Trophoblast cell (in vitro differentiated cells and primary cell): ENCODE data around the gene SORCS3.

Source experiments
- DNase-seq, 2 donors: peaks; one replicate each; pipeline ENCODE4 v3.0.0-alpha.2; 2016
- H2AFZ ChIP-seq: 2 replicates; pipeline ENCODE4 v1.6.1; 2013; ENCODE audit warnings: low read length, moderate library complexity, mild to moderate bottlenecking; ENCODE audit not compliant: insufficient read depth, poor library complexity
- H2AK5ac ChIP-seq: 2 replicates; pipeline ENCODE4 v1.6.1; 2013; ENCODE audit warnings: mild to moderate bottlenecking, low read length
- H2BK120ac ChIP-seq: 2 replicates; pipeline ENCODE4 v1.6.1; 2013; ENCODE audit warnings: low read length, mild to moderate bottlenecking, moderate library complexity; ENCODE audit not compliant: insufficient read depth, poor library complexity
- H2BK12ac ChIP-seq: 2 replicates; pipeline ENCODE4 v1.6.1; 2013; ENCODE audit warnings: mild to moderate bottlenecking, low read length, moderate library complexity
- H2BK5ac ChIP-seq: 2 replicates; pipeline ENCODE4 v1.6.1; 2013; ENCODE audit warnings: low read length, low read depth, moderate library complexity, mild to moderate bottlenecking; ENCODE audit not compliant: poor library complexity
- H3K14ac ChIP-seq: 2 replicates; pipeline ENCODE4 v1.6.1; 2013; ENCODE audit warnings: mild to moderate bottlenecking, low read length
- H3K18ac ChIP-seq: 2 replicates; pipeline ENCODE4 v1.6.1; 2013; ENCODE audit warnings: mild to moderate bottlenecking, low read length
- H3K23ac ChIP-seq: 2 replicates; pipeline ENCODE4 v1.6.1; 2013; ENCODE audit warnings: low read length
- H3K27ac ChIP-seq: 2 replicates; pipeline ENCODE4 v1.5.1; 2013; ENCODE audit warnings: low read depth, mild to moderate bottlenecking, inconsistent platforms, low read length, moderate library complexity
- H3K27me3 ChIP-seq: 2 replicates; pipeline ENCODE4 v1.6.1; 2013; ENCODE audit warnings: inconsistent platforms, mild to moderate bottlenecking, low read length, moderate library complexity; ENCODE audit not compliant: insufficient read depth
- H3K36me3 ChIP-seq, 2 experiments: 1 replicate in 1 of 2; 2 replicates in 1 of 2; pipeline ENCODE4 v1.6.1; 2013; ENCODE audit warnings: low read length in 2 of 2, mild to moderate bottlenecking in 2 of 2, moderate library complexity in 1 of 2; ENCODE audit not compliant: insufficient read depth in 2 of 2, control insufficient read depth in 1 of 2
- H3K4ac ChIP-seq: 2 replicates; pipeline ENCODE4 v1.6.1; 2013; ENCODE audit warnings: low read depth, mild to moderate bottlenecking, low read length, moderate library complexity
- H3K4me1 ChIP-seq, 2 experiments: 1 replicate in 1 of 2; 2 replicates in 1 of 2; pipeline ENCODE4 v1.6.1; 2013; ENCODE audit warnings: low read length in 2 of 2, mild to moderate bottlenecking in 2 of 2, moderate library complexity in 1 of 2; ENCODE audit not compliant: insufficient read depth in 2 of 2, control insufficient read depth in 1 of 2
- H3K4me2 ChIP-seq: 2 replicates; pipeline ENCODE4 v1.6.1; 2013; ENCODE audit warnings: inconsistent platforms, mild to moderate bottlenecking, low read length, moderate library complexity
- H3K4me3 ChIP-seq: 2 replicates; pipeline ENCODE4 v1.5.1; 2013; ENCODE audit warnings: mild to moderate bottlenecking, low read depth, low read length, inconsistent platforms
- H3K79me1 ChIP-seq: one replicate; pipeline ENCODE4 v1.6.1; 2013; ENCODE audit warnings: low read length
- H3K79me2 ChIP-seq: 2 replicates; pipeline ENCODE4 v1.6.1; 2013; ENCODE audit warnings: low read length, mild to moderate bottlenecking; ENCODE audit not compliant: control insufficient read depth, insufficient read depth, poor library complexity
- H3K9ac ChIP-seq: 2 replicates; pipeline ENCODE4 v1.6.1; 2013; ENCODE audit warnings: mild to moderate bottlenecking, low read length
- H3K9me3 ChIP-seq: 2 replicates; pipeline ENCODE4 v1.6.1; 2013; ENCODE audit warnings: low read depth, mild to moderate bottlenecking, control low read depth, inconsistent platforms, low read length; ENCODE audit not compliant: insufficient read depth
- H4K12ac ChIP-seq: 2 replicates; pipeline ENCODE4 v1.6.1; 2013; ENCODE audit warnings: low read depth, mild to moderate bottlenecking, low read length, moderate library complexity
- H4K8ac ChIP-seq: 2 replicates; pipeline ENCODE4 v1.6.1; 2013; ENCODE audit warnings: low read depth, mild to moderate bottlenecking, low read length, moderate library complexity
- H4K91ac ChIP-seq: one replicate; pipeline ENCODE4 v1.6.1; 2013; ENCODE audit warnings: low read depth, mild to moderate bottlenecking, low read length, moderate library complexity
- WGBS: extraction: QIAGEN DNeasy Blood & Tissue Kit; methylation state at CpG from one replicate; pipeline ENCODE4 v1.1.7; 2013; ENCODE audit warnings: missing lambda C conversion rate; ENCODE audit not compliant: insufficient read length, insufficient coverage; ENCODE audit errors: extremely low coverage; 5-methylcytosine and 5-hydroxymethylcytosine counted together

The SORCS3 gene

DNA sequence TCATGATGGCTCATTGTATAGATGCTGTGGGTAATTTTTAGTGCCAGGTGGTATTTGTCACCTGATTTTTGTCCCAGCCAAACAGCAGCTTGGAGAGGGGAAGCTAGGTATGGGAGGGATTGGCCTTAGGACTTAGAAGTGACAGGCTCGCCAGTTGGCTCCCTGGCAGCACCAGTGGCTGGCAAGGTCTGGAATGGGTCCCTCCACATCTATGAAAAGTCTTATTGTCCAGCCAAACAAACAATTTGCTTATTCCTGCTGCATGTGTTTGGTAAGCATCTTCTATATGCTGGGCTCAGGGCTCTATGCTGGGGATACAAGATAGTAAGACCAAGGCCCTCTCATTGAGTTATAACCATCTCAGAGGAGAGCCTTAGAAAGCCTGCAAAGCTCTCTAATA, 42.5 kb downstream of the SORCS3 start:
- no peak overlapping the region for H4K91ac ChIP-seq
- H3K27ac ChIP-seq = no peak overlapping the region

GRCh38 chr10:104686829-104687228, 45.7 kb downstream of the SORCS3 start:
- H2BK120ac ChIP-seq = no peak overlapping the region
- no peaks in the 10 kb centered on the region for H3K9me3 ChIP-seq
- no peak overlapping the region for H2BK12ac ChIP-seq
- WGBS = no CpG with 5 or more reads among the region's 1 CpG
- no peak overlapping the region for H3K4me2 ChIP-seq
- no peak overlapping the region for H3K18ac ChIP-seq
- H3K79me2 ChIP-seq = no peaks in the 10 kb centered on the region
- H3K4me1 ChIP-seq = no peaks in the 10 kb centered on the region
- H4K12ac ChIP-seq = no peak overlapping the region
- no peak overlapping the region for H3K23ac ChIP-seq
- no peaks in the 10 kb centered on the region for H3K79me1 ChIP-seq
- no peak overlapping the region for H2BK5ac ChIP-seq
- no peak overlapping the region for H2AK5ac ChIP-seq
- H2AFZ ChIP-seq = no peak overlapping the region
- H4K91ac ChIP-seq = no peak overlapping the region
- no peaks in the 10 kb centered on the region for H3K27me3 ChIP-seq
- no peak for DNase-seq
- H3K36me3 ChIP-seq = no peaks in the 10 kb centered on the region
- H3K4ac ChIP-seq = no peak overlapping the region
- H3K4me3 ChIP-seq = no peak overlapping the region
- no peak overlapping the region for H3K27ac ChIP-seq
- H3K9ac ChIP-seq = no peak overlapping the region
- H4K8ac ChIP-seq = no peak overlapping the region
- H3K14ac ChIP-seq = no peak overlapping the region

More for the DNA sequence above, 42.5 kb downstream of the SORCS3 start:
- Histone ChIP-seq H2AFZ (no peak overlapping the region), H2BK120ac (no peak overlapping the region), H3K9me3 (no peaks in the 10 kb centered on the region), H3K79me1 (no peaks in the 10 kb centered on the region), H3K4me3 (no peak overlapping the region), H3K4me1 (peaks cover 3 to 5% of the 10 kb centered on the region in 2 experiments), H3K79me2 (no peaks in the 10 kb centered on the region), H4K8ac (no peak overlapping the region), H3K4me2 (no peak overlapping the region), H2BK5ac (no peak overlapping the region), H3K23ac (no peak overlapping the region), H3K27me3 (no peaks in the 10 kb centered on the region), H2BK12ac (no peak overlapping the region), H3K9ac (no peak overlapping the region), H4K12ac (no peak overlapping the region), H2AK5ac (no peak overlapping the region), H3K4ac (no peak overlapping the region), H3K14ac (no peak overlapping the region), H3K36me3 (no peaks in the 10 kb centered on the region), H3K18ac (no peak overlapping the region)
- WGBS = no CpG with 5 or more reads among the region's 1 CpG
- no peak for DNase-seq

- Histone ChIP-seq H2AFZ (no peak overlapping the region), H3K27ac (no peak overlapping the region), H3K9ac (no peak overlapping the region), H3K14ac (no peak overlapping the region), H2BK5ac (no peak overlapping the region), H3K36me3 (no peaks in the 10 kb centered on the region), H3K4ac (no peak overlapping the region), H2AK5ac (no peak overlapping the region), H3K18ac (no peak overlapping the region), H4K12ac (no peak overlapping the region), H3K79me1 (no peaks in the 10 kb centered on the region), H3K9me3 (no peaks in the 10 kb centered on the region), H3K23ac (no peak overlapping the region), H4K91ac (no peak overlapping the region), H3K4me1 (no peaks in the 10 kb centered on the region), H3K4me2 (no peak overlapping the region), H2BK120ac (no peak overlapping the region), H3K27me3 (no peaks in the 10 kb centered on the region), H3K79me2 (no peaks in the 10 kb centered on the region), H2BK12ac (no peak overlapping the region), H4K8ac (no peak overlapping the region), H3K4me3 (no peak overlapping the region)
- no CpG with 5 or more reads among the region's 18 CpGs for WGBS
- no peak for DNase-seq
Observed at GRCh38 chr10:104688251-104689042, 47.4 kb downstream of the SORCS3 start.

DNA sequence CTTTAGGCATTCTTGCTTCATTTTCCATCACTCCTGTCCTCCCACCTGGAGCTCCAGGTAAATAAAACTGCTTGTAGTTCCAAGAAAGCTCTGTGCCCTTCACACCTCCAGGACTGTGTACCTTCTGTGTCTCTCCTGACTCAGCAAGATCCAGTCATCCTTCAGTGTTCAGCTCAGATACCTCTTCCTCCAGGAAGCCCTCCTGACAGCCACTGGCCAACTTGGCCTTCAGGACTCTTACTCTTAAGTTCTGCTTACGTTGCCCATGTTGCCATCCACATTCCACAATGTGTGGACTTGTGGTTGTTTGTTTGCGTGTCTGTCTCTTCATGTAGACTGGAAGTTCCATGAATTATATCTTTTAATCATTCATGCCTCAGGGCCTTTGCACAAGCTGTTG, 48.0 kb downstream of the SORCS3 start:
- no peak overlapping the region for H3K4ac ChIP-seq
- no peak overlapping the region for H2BK12ac ChIP-seq
- no peaks in the 10 kb centered on the region for H3K27me3 ChIP-seq
- no peaks in the 10 kb centered on the region for H3K79me1 ChIP-seq
- no peak overlapping the region for H2BK120ac ChIP-seq
- H2AFZ ChIP-seq = no peak overlapping the region
- no peak overlapping the region for H4K12ac ChIP-seq
- no peak overlapping the region for H2AK5ac ChIP-seq
- no peak overlapping the region for H3K9ac ChIP-seq
- no peaks in the 10 kb centered on the region for H3K79me2 ChIP-seq
- H3K18ac ChIP-seq = no peak overlapping the region
- no peak overlapping the region for H2BK5ac ChIP-seq
- no peak overlapping the region for H3K14ac ChIP-seq
- no peak overlapping the region for H4K91ac ChIP-seq
- no peak overlapping the region for H3K23ac ChIP-seq
- H3K4me3 ChIP-seq = no peak overlapping the region
- no peak overlapping the region for H4K8ac ChIP-seq
- no peak for DNase-seq
- H3K36me3 ChIP-seq = no peaks in the 10 kb centered on the region
- no peaks in the 10 kb centered on the region for H3K9me3 ChIP-seq
- no peak overlapping the region for H3K27ac ChIP-seq
- no peaks in the 10 kb centered on the region for H3K4me1 ChIP-seq
- H3K4me2 ChIP-seq = no peak overlapping the region
- WGBS = no CpG with 5 or more reads among the region's 2 CpGs
